PFSK-1 (cell line): ENCODE data around the gene DOK4.

ENCODE experiments used
- FOXP2 ChIP-seq: optimal IDR thresholded peaks from 2 replicates; pipeline ENCODE3; 2011; ENCODE audit warnings: borderline replicate concordance, control low read depth, inconsistent platforms; ENCODE audit not compliant: insufficient read depth; ENCODE audit errors: extremely low read length, extremely low read depth
- POLR2AphosphoS5 ChIP-seq: IDR thresholded peaks from 2 replicates; pipeline ENCODE4 v1.6.1; 2012; ENCODE audit warnings: low read depth, mild to moderate bottlenecking, control low read depth, low read length, moderate library complexity
- SIN3A ChIP-seq: IDR thresholded peaks from 2 replicates; pipeline ENCODE4 v1.6.1; 2012; ENCODE audit warnings: mild to moderate bottlenecking, low read length, moderate library complexity, borderline replicate concordance; ENCODE audit not compliant: insufficient read depth
- TAF1 ChIP-seq: IDR thresholded peaks from 2 replicates; pipeline ENCODE4 v1.6.1; 2012; ENCODE audit warnings: low read length, control low read depth, borderline replicate concordance; ENCODE audit not compliant: insufficient read depth
- TF ChIP-seq, protein P1 (sequence below), 2 experiments: IDR thresholded peaks; 2 replicates each; pipeline versions ENCODE4 v1.6.1 to v1.8.0; 2011 to 2012; ENCODE audit warnings: low read depth in 2 of 2, low read length in 2 of 2, control low read depth in 1 of 2, inconsistent platforms in 1 of 2, mild to moderate bottlenecking in 1 of 2, moderate library complexity in 1 of 2; ENCODE audit not compliant: insufficient read depth in 1 of 2

DOK4 gene

GRCh38 chr16:57432989-57433388 is 53.3 kb downstream of the DOK4 start:
- TF ChIP-seq POLR2AphosphoS5 (no peak), TAF1 (no peak), SIN3A (no peak), FOXP2 (no peak)
- TF ChIP-seq, protein P1, sequence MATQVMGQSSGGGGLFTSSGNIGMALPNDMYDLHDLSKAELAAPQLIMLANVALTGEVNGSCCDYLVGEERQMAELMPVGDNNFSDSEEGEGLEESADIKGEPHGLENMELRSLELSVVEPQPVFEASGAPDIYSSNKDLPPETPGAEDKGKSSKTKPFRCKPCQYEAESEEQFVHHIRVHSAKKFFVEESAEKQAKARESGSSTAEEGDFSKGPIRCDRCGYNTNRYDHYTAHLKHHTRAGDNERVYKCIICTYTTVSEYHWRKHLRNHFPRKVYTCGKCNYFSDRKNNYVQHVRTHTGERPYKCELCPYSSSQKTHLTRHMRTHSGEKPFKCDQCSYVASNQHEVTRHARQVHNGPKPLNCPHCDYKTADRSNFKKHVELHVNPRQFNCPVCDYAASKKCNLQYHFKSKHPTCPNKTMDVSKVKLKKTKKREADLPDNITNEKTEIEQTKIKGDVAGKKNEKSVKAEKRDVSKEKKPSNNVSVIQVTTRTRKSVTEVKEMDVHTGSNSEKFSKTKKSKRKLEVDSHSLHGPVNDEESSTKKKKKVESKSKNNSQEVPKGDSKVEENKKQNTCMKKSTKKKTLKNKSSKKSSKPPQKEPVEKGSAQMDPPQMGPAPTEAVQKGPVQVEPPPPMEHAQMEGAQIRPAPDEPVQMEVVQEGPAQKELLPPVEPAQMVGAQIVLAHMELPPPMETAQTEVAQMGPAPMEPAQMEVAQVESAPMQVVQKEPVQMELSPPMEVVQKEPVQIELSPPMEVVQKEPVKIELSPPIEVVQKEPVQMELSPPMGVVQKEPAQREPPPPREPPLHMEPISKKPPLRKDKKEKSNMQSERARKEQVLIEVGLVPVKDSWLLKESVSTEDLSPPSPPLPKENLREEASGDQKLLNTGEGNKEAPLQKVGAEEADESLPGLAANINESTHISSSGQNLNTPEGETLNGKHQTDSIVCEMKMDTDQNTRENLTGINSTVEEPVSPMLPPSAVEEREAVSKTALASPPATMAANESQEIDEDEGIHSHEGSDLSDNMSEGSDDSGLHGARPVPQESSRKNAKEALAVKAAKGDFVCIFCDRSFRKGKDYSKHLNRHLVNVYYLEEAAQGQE (IDR thresholded peaks at IDR 0.05; ENCODE audit: insufficient read depth in 1 of 2, low read depth in 2 of 2, low read length in 2 of 2), result no peak

- no peak for TF ChIP-seq SIN3A
- no peak for TF ChIP-seq FOXP2
- TF ChIP-seq, protein P1 (IDR thresholded peaks at IDR 0.05; ENCODE audit: insufficient read depth in 1 of 2, low read depth in 2 of 2, low read length in 2 of 2), result no peak
- no peak for TF ChIP-seq TAF1
- no peak for TF ChIP-seq POLR2AphosphoS5
Measured at GRCh38 chr16:57432505-57432904, 53.8 kb downstream of the DOK4 start.

DNA sequence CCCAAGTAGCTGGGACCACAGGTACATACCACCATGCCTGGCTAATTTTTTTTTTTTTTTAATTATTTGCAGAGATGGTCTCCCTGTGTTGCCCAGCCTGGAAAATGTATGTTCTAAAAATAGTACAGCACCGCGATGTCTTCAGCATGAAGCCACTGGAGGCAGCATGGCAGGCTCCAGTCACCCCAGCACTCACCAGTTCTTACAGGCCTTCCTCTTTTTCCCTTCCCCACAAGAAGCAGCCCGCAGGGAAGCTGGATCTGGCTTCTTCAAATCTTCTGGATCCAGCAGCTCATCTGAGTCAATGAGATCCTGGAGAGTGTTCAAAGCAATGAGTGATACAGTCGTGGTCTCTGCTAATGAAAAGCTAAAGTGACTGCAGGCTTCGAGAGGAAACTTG is 55.3 kb downstream of the DOK4 start:
- TF ChIP-seq, protein P1 (IDR thresholded peaks at IDR 0.05; ENCODE audit: insufficient read depth in 1 of 2, low read depth in 2 of 2, low read length in 2 of 2), result no peak
- TF ChIP-seq POLR2AphosphoS5 (no peak), TAF1 (no peak)

- TF ChIP-seq, protein P1 (IDR thresholded peaks at IDR 0.05; ENCODE audit: insufficient read depth in 1 of 2, low read depth in 2 of 2, low read length in 2 of 2), result no peak
- TF ChIP-seq POLR2AphosphoS5 (no peak), FOXP2 (no peak), SIN3A (no peak), TAF1 (no peak)
Measured at GRCh38 chr16:57427824-57428223, 58.5 kb downstream of the DOK4 start.

DNA sequence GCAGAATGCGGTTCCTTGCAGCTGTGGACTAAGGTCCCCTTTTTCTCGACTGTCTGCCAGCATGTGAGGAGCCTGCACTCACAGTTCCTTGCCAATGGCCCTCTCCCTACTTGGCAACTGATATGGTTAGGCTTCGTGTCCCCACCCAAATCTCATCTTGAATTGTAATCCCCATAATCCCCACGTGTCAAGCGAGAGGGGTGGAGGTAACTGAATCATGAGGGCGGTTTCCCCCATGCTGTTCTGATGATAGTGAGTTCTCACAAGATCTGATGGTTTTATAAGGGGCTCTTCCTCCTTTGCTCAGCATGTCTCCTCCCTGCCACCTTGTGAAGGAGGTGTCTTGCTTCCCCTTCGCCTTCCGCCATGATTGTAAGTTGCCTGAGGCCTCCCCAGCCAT is 59.0 kb downstream of the DOK4 start:
- no peak for TF ChIP-seq POLR2AphosphoS5
- TF ChIP-seq TAF1, result no peak
- no peak for TF ChIP-seq FOXP2
- TF ChIP-seq, protein P1 (IDR thresholded peaks at IDR 0.05; ENCODE audit: insufficient read depth in 1 of 2, low read depth in 2 of 2, low read length in 2 of 2), result no peak
- TF ChIP-seq SIN3A, result no peak
